GM19328 (cell line): ENCODE results near the gene TMEM132D.

ENCODE experiments used
- ATAC-seq: cut with Tn5 transposase; IDR thresholded peaks from one replicate; pipeline ENCODE4 v1.9.1; 2021; ENCODE audit warnings: mild to moderate bottlenecking, moderate library complexity; ENCODE audit not compliant: unreplicated experiment

The TMEM132D gene

GRCh38 chr12:129605666-129606065, 298.2 kb downstream of the TMEM132D start:
- ATAC-seq: no peak

DNA sequence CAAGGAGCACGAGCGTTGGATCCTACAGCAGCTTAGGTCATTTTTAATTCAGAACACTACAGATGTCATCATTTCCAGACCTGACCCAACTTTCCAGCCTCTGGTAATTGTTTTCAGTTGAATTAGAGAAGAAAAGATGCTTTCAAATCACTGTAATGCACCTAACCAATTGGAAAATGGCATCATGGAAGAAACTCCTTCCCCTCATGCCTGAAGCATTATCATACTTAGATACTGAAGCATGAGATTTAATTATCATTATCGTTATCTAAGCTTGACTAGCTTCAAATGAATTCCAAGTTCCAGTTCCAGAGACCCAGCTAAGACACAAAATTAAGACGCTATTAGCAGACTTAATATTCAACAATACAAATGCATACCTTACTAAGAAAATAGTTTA, 299.3 kb downstream of the TMEM132D start:
- no peak for ATAC-seq

DNA sequence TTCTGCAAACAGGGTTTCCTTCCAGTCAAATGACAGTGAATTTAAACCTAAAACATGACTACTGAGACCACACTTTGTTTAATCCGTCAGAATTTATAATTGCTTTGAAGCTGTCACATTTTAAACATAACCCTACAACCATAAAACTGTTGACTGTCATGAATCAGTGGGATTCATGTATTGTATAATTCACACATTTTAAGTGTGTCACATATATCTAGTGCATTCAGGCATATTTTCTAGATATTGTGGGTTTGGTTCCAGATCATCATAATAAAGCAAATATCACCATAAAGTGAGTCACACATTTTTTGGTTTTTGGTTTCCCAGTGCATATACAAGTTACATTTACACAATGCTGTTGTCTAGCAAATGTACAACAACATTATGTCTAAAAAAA, 304.4 kb downstream of the TMEM132D start:
- ATAC-seq: no peak

GRCh38 chr12:129594098-129594497, 309.7 kb downstream of the TMEM132D start:
- ATAC-seq: no peak

GRCh38 chr12:129592449-129592848, 311.4 kb downstream of the TMEM132D start:
- ATAC-seq: no peak

- no peak for ATAC-seq
Observed at GRCh38 chr12:129589503-129589902, 314.3 kb downstream of the TMEM132D start.

- ATAC-seq: no peak
Observed at GRCh38 chr12:129588142-129588541, 315.7 kb downstream of the TMEM132D start.

- ATAC-seq: no peak
Observed at GRCh38 chr12:129585296-129585695, 318.5 kb downstream of the TMEM132D start.

GRCh38 chr12:129579879-129580278, 323.9 kb downstream of the TMEM132D start:
- ATAC-seq: no peak

- no peak for ATAC-seq
Observed at GRCh38 chr12:129571901-129572494, 331.8 kb downstream of the TMEM132D start.

DNA sequence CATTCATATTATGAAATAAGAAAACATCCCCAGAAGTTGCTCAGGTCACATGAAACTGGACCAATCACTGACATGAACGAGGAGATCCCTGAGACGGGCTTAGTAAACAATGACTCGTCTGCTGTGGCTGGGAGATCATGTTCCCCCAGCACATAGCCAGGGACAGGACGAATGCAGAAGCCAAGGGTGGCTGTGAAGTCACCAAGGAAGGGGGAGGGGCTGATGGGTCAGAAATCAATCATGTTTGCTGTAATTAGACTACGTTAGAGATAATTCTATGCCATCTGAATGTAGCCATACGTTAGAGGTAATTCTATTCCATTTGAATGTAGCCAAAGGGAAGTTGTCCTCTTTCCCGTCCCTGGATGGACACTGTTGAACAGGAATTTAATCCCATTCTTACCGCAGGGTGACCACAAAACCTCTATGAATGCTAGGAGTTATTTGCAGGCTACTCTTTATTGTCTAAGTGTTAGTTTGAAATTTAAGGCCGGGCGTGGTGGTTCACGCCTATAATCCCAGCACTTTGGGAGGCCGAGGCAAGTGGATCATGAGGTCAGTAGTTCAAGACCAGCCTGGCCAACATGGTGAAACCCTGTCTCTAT, 332.9 kb downstream of the TMEM132D start:
- no peak for ATAC-seq

GRCh38 chr12:129566800-129567199, 337.0 kb downstream of the TMEM132D start:
- no peak for ATAC-seq

GRCh38 chr12:129564768-129565167, 339.1 kb downstream of the TMEM132D start:
- no peak for ATAC-seq

DNA sequence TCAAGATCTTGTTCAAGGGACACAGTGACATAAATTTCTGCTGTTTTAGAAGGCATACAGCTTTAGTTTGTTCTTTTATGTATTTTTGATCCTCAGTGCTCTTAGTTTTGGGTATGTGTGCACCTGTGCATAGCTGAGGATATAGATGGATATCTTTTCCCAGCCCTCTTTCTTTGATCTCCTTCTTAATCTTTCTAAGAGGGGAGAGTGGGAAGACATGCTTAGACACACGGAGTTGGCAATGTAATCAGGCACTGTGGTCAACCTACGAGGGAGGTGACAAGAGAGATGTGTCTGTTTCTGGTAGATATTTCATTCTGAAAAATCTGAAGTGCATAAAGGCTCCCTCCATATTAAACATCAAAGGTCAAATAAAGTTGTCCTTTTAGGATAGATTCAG, 340.6 kb downstream of the TMEM132D start:
- ATAC-seq: no peak

DNA sequence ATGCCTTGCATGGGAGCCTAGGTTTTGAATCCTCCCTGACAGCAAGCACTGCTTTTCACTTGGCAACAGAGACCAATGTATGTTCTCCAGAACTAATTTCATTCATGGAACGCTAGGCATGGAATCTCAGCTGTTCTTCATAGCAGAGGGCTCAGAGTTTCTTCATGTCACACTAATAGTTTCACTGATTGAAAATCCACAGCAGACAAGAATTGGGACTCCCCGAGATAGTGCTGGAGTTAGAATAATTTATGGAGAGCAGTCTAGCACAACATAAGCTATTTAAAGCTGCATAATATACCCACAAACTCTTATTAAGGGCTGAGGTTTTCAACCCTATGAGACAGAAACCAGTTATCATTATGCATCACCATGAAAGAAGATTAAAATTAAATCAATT, 342.5 kb downstream of the TMEM132D start:
- ATAC-seq: no peak

DNA sequence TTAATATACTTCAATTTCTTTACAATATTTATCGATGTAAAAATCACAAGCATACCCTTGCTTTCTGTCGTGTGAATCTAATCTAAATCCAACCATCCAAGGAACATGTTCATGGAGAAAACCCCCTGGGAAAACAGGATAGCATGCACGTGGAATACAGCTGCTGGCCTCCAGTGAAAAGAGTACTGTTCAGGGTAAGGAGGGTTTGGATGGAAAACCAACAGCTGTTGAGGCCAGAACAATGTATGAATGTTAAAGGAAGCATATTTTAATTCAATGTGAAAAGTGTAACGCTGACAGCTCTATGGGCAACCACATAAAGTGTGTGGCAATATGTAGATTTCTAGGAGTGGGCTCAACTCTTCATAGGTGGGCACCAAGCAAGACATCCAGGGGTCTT, 344.0 kb downstream of the TMEM132D start:
- no peak for ATAC-seq

DNA sequence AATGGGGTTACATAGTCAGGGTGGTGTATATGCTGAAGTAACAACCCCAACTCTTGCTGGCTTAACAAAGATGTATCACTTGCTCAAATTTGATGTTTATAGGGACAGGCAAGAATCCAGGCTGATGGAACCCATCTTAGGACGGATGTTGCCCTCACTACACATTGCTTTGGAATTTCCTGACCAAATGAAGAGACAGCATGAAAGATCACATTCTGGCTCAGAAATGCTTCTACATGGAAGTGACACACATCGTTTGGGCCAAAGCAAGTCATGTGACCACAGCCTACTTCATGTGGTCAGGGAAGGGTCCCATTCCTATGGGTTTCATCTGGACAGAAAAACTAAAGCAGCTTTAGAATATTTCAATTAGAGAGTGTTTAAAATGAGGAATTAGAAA, 345.8 kb downstream of the TMEM132D start:
- no peak for ATAC-seq

GRCh38 chr12:129556082-129556481, 347.7 kb downstream of the TMEM132D start:
- no peak for ATAC-seq

GRCh38 chr12:129552996-129553750, 350.7 kb downstream of the TMEM132D start:
- ATAC-seq: no peak

GRCh38 chr12:129551441-129551840, 352.4 kb downstream of the TMEM132D start:
- no peak for ATAC-seq

DNA sequence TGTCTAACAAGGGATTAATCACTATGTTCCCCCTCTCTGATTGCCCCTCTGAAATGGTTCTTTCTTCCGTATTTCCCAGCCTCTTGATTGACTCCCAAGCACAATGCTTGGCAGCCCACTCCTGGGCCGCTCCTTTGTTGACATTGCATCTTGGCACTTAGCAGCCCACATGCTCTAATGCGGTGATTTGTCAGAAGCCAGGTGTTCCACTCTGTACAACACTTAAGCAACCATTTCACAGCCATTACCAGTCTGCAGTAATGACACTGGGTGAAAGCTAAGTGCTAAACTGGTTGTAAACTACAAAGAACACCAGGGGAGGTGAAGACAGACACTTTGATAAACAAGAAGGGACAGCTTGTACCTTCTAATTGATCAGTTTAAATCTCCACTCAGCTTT, 353.5 kb downstream of the TMEM132D start:
- ATAC-seq: no peak

DNA sequence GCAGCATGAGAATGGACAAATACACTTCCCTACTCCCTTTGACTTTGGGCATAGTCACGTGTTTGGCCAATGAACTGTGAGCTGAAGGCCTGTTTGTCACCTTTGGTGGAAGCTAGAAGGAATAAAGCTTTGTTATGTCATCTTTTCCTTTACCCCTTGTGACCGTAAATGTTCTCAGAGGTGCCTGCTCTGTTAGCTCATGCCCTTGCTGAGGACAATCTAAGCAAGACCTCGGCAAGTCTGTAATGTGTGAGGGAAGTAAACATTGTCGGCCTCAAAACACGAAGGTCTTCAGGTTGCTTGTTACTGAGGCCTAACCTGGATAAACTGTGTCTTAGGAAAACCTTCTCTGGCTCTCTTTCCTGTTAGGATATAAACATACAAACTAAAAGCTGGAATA, 354.2 kb downstream of the TMEM132D start:
- ATAC-seq: no peak
